HepG2 (cell line): ENCODE data around the gene CTDNEP1. TPM values are rescaled to one million over a fixed set of nuclear protein-coding genes. Genes with fewer than 3 reads are reported as not detected.

ENCODE experiments used
- BHLHE40 ChIP-seq: IDR thresholded peaks from 2 replicates; pipeline ENCODE4 v1.6.1; 2011; ENCODE audit warnings: low read length, improper control_type of control experiment
- CCDC6 ChIP-seq: sonication (generic); formaldehyde crosslinking; IDR thresholded peaks from 2 replicates; pipeline ENCODE4 v1.8.1; 2022; ENCODE audit warnings: mild to moderate bottlenecking, missing genetic modification reagents, moderate library complexity
- MAFK ChIP-seq, 2 experiments: IDR thresholded peaks in 1 of 2; conservative IDR thresholded peaks in 1 of 2; 2 replicates each; pipeline ENCODE4 v1.6.1; 2011; ENCODE audit warnings: improper control_type of control experiment in 2 of 2, low read length in 2 of 2
- NFKB2 ChIP-seq: sonication (generic); formaldehyde crosslinking; IDR thresholded peaks from 2 replicates; pipeline ENCODE4 v1.4.0; 2020; ENCODE audit warnings: missing genetic modification reagents, borderline replicate concordance
- RAD21 ChIP-seq: fragments of 450-650 bp; formaldehyde crosslinking; IDR thresholded peaks from 2 replicates; pipeline ENCODE4 v1.5.0; 2020; ENCODE audit warnings: mild to moderate bottlenecking
- ZNF205 ChIP-seq: IDR thresholded peaks from 2 replicates; pipeline ENCODE4 v1.6.1; 2018; ENCODE audit warnings: missing biosample characterization, missing genetic modification reagents
- ZNF556 ChIP-seq: sonication (generic); formaldehyde crosslinking; IDR thresholded peaks from 2 replicates; pipeline ENCODE4 v1.4.0; 2020; ENCODE audit warnings: mild to moderate bottlenecking, missing genetic modification reagents, borderline replicate concordance
- ZNF713 ChIP-seq: sonication (generic); formaldehyde crosslinking; IDR thresholded peaks from 2 replicates; pipeline ENCODE4 v1.4.0; 2020; ENCODE audit warnings: mild to moderate bottlenecking, missing genetic modification reagents
- ZSCAN12 ChIP-seq: sonication (generic); formaldehyde crosslinking; IDR thresholded peaks from 2 replicates; pipeline ENCODE4 v1.9.0; 2021; ENCODE audit warnings: mild to moderate bottlenecking, missing genetic modification reagents
- polyA plus RNA-seq, 8 experiments: library from polyadenylated mRNA; depleted of rRNA in 3 of 8; stranded (reverse) in 7 of 8; unstranded in 1 of 8; fragments of >200 nt; fragmentation: Illumina TruSeq in 4 of 8; extraction: Trizol in 4 of 8; gene quantifications; 2 replicates each; pipeline versions ENCODE4 v1.2.1 to v1.2.3, GENCODE V29; 2011 to 2016; ENCODE audit warnings: low read depth in 4 of 8, missing spikeins in 1 of 8, mixed read lengths in 1 of 8; ENCODE audit not compliant: insufficient read depth in 1 of 8
- total RNA-seq, 5 experiments: library from RNA; depleted of rRNA; stranded (reverse); fragments of >200 nt; fragmentation: Illumina TruSeq; extraction: Trizol; gene quantifications; 2 replicates each; pipeline ENCODE4 v1.2.3, GENCODE V29; 2016; ENCODE audit warnings: low read depth in 1 of 5
- TF ChIP-seq, protein P1 (sequence below): sonication (generic); formaldehyde crosslinking; IDR thresholded peaks from 2 replicates; pipeline ENCODE4 v1.4.0; 2020; ENCODE audit warnings: missing genetic modification reagents; ENCODE audit errors: not compliant biosample characterization
- TF ChIP-seq, protein P2 (sequence below): sonication (generic); formaldehyde crosslinking; IDR thresholded peaks from 2 replicates; pipeline ENCODE4 v1.5.1; 2020; ENCODE audit warnings: missing genetic modification reagents, mild to moderate bottlenecking, borderline replicate concordance
- TF ChIP-seq, protein P3 (sequence below), 2 experiments: fragments of 450-650 bp in 1 of 2; sonication (generic) in 1 of 2; formaldehyde crosslinking in 1 of 2; IDR thresholded peaks; 2 replicates each; pipeline versions ENCODE4 v1.6.1 to v1.8.0; 2016 to 2022; ENCODE audit warnings: antibody characterized with exemption in 1 of 2, mild to moderate bottlenecking in 1 of 2, missing genetic modification reagents in 1 of 2
- TF ChIP-seq, protein P4 (sequence below): sonication (generic); formaldehyde crosslinking; conservative IDR thresholded peaks from 2 replicates; pipeline ENCODE4 v1.4.0; 2020; ENCODE audit warnings: missing genetic modification reagents

The CTDNEP1 gene
- total and polyA plus RNA-seq, 2 of the 13 experiments (the other 11 are each of a cell fraction or from before 2014, with no cell fraction given) = 19.8 to 118 TPM

DNA sequence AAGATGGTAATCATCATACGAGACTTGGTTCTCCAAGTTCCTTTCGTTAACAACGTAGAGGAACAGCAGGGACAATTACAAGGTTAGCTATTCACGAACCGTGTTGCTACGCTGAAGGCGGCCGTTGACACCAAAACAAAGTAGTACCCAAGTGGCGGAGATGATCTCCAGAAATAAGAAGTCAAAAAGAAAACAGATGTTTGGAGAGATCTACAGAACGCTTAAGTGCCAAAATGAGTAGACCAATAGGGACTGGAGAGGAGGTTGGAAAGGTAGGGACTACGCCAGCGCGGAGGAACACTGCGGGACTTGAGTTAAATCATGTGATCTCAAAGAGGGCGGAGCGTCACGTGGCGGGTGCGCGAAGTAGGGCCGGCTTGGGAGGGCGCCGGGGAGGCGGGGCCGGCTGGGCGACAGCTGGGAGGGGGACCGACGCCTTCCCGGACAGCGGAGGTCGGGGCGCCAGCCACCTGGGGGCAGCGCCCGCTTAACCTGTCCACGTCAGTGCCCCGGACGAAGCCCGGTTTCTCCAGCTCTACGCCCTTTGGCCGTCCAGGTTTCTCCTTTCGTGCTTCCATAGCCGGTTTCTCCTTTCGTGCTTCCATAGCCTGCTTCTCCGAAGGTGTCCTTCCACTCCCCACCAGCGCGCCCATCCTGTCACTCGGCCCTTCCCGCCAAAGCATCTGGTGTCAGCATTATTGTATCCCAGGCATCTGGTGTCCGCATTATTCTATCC lies 8.6 kb downstream of the CTDNEP1 start (continued):
- TF ChIP-seq ZNF713 (CRISPR knock-in tag) (no peak), BHLHE40 (peak; percentile 92), RAD21 (CRISPR knock-in tag) (peak; percentile 80), ZSCAN12 (peak; percentile 59; the same call in 1 of the 2 replicates), NFKB2 (CRISPR knock-in tag) (peak; percentile 71; the same call in 1 of the 2 replicates), MAFK (conservative IDR thresholded peaks at IDR 0.05 in 1 of 2, IDR thresholded peaks at IDR 0.05 in 1 of 2; ENCODE audit: low read length in 2 of 2) (peak in 1 of 2 experiments; percentile 42; a peak in 1 of 4 replicates), ZNF205 (CRISPR knock-in tag) (0 out of 2 replicates have a peak, but pooled peaks have one; percentile 63), ZNF556 (peak; percentile 44), CCDC6 (CRISPR knock-in tag) (no peak)
- TF ChIP-seq, protein P1, sequence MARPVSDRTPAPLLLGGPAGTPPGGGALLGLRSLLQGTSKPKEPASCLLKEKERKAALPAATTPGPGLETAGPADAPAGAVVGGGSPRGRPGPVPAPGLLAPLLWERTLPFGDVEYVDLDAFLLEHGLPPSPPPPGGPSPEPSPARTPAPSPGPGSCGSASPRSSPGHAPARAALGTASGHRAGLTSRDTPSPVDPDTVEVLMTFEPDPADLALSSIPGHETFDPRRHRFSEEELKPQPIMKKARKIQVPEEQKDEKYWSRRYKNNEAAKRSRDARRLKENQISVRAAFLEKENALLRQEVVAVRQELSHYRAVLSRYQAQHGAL (CRISPR knock-in tag) = no peak
- TF ChIP-seq, protein P2, sequence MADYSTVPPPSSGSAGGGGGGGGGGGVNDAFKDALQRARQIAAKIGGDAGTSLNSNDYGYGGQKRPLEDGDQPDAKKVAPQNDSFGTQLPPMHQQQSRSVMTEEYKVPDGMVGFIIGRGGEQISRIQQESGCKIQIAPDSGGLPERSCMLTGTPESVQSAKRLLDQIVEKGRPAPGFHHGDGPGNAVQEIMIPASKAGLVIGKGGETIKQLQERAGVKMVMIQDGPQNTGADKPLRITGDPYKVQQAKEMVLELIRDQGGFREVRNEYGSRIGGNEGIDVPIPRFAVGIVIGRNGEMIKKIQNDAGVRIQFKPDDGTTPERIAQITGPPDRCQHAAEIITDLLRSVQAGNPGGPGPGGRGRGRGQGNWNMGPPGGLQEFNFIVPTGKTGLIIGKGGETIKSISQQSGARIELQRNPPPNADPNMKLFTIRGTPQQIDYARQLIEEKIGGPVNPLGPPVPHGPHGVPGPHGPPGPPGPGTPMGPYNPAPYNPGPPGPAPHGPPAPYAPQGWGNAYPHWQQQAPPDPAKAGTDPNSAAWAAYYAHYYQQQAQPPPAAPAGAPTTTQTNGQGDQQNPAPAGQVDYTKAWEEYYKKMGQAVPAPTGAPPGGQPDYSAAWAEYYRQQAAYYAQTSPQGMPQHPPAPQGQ (CRISPR knock-in tag) = peak; percentile 86; the same call in 1 of the 2 replicates
- TF ChIP-seq, protein P3, sequence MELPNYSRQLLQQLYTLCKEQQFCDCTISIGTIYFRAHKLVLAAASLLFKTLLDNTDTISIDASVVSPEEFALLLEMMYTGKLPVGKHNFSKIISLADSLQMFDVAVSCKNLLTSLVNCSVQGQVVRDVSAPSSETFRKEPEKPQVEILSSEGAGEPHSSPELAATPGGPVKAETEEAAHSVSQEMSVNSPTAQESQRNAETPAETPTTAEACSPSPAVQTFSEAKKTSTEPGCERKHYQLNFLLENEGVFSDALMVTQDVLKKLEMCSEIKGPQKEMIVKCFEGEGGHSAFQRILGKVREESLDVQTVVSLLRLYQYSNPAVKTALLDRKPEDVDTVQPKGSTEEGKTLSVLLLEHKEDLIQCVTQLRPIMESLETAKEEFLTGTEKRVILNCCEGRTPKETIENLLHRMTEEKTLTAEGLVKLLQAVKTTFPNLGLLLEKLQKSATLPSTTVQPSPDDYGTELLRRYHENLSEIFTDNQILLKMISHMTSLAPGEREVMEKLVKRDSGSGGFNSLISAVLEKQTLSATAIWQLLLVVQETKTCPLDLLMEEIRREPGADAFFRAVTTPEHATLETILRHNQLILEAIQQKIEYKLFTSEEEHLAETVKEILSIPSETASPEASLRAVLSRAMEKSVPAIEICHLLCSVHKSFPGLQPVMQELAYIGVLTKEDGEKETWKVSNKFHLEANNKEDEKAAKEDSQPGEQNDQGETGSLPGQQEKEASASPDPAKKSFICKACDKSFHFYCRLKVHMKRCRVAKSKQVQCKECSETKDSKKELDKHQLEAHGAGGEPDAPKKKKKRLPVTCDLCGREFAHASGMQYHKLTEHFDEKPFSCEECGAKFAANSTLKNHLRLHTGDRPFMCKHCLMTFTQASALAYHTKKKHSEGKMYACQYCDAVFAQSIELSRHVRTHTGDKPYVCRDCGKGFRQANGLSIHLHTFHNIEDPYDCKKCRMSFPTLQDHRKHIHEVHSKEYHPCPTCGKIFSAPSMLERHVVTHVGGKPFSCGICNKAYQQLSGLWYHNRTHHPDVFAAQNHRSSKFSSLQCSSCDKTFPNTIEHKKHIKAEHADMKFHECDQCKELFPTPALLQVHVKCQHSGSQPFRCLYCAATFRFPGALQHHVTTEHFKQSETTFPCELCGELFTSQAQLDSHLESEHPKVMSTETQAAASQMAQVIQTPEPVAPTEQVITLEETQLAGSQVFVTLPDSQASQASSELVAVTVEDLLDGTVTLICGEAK (IDR thresholded peaks at IDR 0.05) = no peak
- TF ChIP-seq, protein P3 (CRISPR knock-in tag; IDR thresholded peaks at IDR 0.05) = 0 out of 2 replicates have a peak, but pooled peaks have one; percentile 56
- TF ChIP-seq, protein P4, sequence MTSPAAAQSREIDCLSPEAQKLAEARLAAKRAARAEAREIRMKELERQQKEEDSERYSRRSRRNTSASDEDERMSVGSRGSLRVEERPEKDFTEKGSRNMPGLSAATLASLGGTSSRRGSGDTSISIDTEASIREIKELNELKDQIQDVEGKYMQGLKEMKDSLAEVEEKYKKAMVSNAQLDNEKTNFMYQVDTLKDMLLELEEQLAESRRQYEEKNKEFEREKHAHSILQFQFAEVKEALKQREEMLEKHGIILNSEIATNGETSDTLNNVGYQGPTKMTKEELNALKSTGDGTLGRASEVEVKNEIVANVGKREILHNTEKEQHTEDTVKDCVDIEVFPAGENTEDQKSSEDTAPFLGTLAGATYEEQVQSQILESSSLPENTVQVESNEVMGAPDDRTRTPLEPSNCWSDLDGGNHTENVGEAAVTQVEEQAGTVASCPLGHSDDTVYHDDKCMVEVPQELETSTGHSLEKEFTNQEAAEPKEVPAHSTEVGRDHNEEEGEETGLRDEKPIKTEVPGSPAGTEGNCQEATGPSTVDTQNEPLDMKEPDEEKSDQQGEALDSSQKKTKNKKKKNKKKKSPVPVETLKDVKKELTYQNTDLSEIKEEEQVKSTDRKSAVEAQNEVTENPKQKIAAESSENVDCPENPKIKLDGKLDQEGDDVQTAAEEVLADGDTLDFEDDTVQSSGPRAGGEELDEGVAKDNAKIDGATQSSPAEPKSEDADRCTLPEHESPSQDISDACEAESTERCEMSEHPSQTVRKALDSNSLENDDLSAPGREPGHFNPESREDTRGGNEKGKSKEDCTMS = no peak
